ENCODE results near the gene LENG8. TPM values are rescaled to one million over a fixed set of nuclear protein-coding genes. Genes with fewer than 3 reads are reported as not detected.
"Not testable (repeated sequence)": the region's sequence is repeated elsewhere in the genome, so short reads cannot be mapped to it uniquely, and the experiment has no call there.

Gene LENG8
- total and polyA plus RNA-seq, 2 of the 13 experiments (the other 11 are each of a cell fraction or from before 2014, with no cell fraction given): 14.3 to 41.9 TPM

GRCh38 chr19:54492568-54492967 is 43.6 kb downstream of the LENG8 start:
- ATAC-seq (no peak), DNase-seq (ENCODE audit: low spot score) (no peak), FAIRE-seq (no peak)
- Histone ChIP-seq H4K20me1 (ENCODE audit: insufficient read depth, low read length) (no peaks in the 10 kb centered on the region), H3K79me2 (ENCODE audit: insufficient read depth, low read length) (no peaks in the 10 kb centered on the region), H3K27ac (ENCODE audit: extremely low read length, insufficient read depth, low read length) (no peak overlapping the region), H3K4me3 (replicated peaks in 1 of 3; ENCODE audit: insufficient read depth in 1 of 3, low read depth in 2 of 3, low read length in 3 of 3) (no peak overlapping the region), H3K27me3 (ENCODE audit: control insufficient read depth in 1 of 2, insufficient read depth in 2 of 2, low read length in 2 of 2) (peaks cover 2 to 20% of the 10 kb centered on the region in 2 experiments; a peak in 4 of 5 replicates), H3K9me3 (ENCODE audit: low read length) (no peaks in the 10 kb centered on the region), H3K4me2 (ENCODE audit: low read depth, low read length) (no peak overlapping the region), H3K36me3 (replicated peaks in 1 of 2; ENCODE audit: control insufficient read depth in 1 of 2, insufficient read depth in 2 of 2, low read length in 2 of 2) (no peaks in the 10 kb centered on the region), H3K4me1 (ENCODE audit: insufficient read depth, low read length) (no peaks in the 10 kb centered on the region), H3K9ac (ENCODE audit: insufficient read depth, low read depth, low read length) (no peak overlapping the region), H2AFZ (ENCODE audit: low read length) (no peak overlapping the region)
- no TSS peak for BruUV-seq (replicated peaks)
- in situ Hi-C loops (cut with HindIII; ENCODE audit: extremely low pct_ligation_motif_present, low pct_unique_long_range_greater_than_20kb) (no loop called here), intact Hi-C loops (cut with micrococcal nuclease; ENCODE audit: unreplicated experiment) (no loop called here)
- WGBS (ENCODE audit: low lambda C conversion rate): 48% methylated on average over 14 of the region's 18 CpGs
- CTCF ChIA-PET (ENCODE audit: low intra/inter-chr PET ratio, low total read pairs): no interaction called here
- TF ChIP-seq TBX2 (CRISPR knock-in tag; IDR thresholded peaks at IDR 0.05; ENCODE audit: borderline replicate concordance) (no peak), ZNF607 (CRISPR knock-in tag; IDR thresholded peaks at IDR 0.05; ENCODE audit: borderline replicate concordance) (no peak)
- POLR2A ChIA-PET: no interaction called here

- H3K27ac ChIP-seq (ENCODE audit: extremely low read length, insufficient read depth, low read length); H3K9me3 ChIP-seq (ENCODE audit: low read length); FAIRE-seq; H2AFZ ChIP-seq (ENCODE audit: low read length); CTCF ChIA-PET (ENCODE audit: low intra/inter-chr PET ratio, low total read pairs); BruUV-seq (replicated peaks); H3K9ac ChIP-seq (ENCODE audit: insufficient read depth, low read depth, low read length); H3K4me1 ChIP-seq (ENCODE audit: insufficient read depth, low read length); POLR2A ChIA-PET; in situ Hi-C loops (cut with HindIII; ENCODE audit: extremely low pct_ligation_motif_present, low pct_unique_long_range_greater_than_20kb); DNase-seq (ENCODE audit: low spot score); H4K20me1 ChIP-seq (ENCODE audit: insufficient read depth, low read length); H3K4me2 ChIP-seq (ENCODE audit: low read depth, low read length); intact Hi-C loops (cut with micrococcal nuclease; ENCODE audit: unreplicated experiment); H3K36me3 ChIP-seq (replicated peaks in 1 of 2; ENCODE audit: control insufficient read depth in 1 of 2, insufficient read depth in 2 of 2, low read length in 2 of 2); H3K4me3 ChIP-seq (replicated peaks in 1 of 3; ENCODE audit: insufficient read depth in 1 of 3, low read depth in 2 of 3, low read length in 3 of 3); ATAC-seq; H3K79me2 ChIP-seq (ENCODE audit: insufficient read depth, low read length): not testable (repeated sequence)
- peaks cover 2 to 20% of the 10 kb centered on the region in 2 experiments; a peak in 4 of 5 replicates for H3K27me3 ChIP-seq (ENCODE audit: control insufficient read depth in 1 of 2, insufficient read depth in 2 of 2, low read length in 2 of 2)
- 14% methylated on average over 3 of the region's 5 CpGs for WGBS (ENCODE audit: low lambda C conversion rate)
These were observed 44.1 kb downstream of the LENG8 start for GRCh38 chr19:54493056-54493455.

Measured in HepG2 (cell line).